Pulmonary artery endothelial cell (primary cell): Measurements from ENCODE around the gene ASIC2. TPM values are rescaled to one million over a fixed set of nuclear protein-coding genes. Genes with fewer than 3 reads are reported as not detected.

Experiments
- DNase-seq: peaks from one replicate; pipeline ENCODE4 v3.0.0-alpha.2; 2011; ENCODE audit warnings: low read depth, low spot score
- total RNA-seq: library from RNA; depleted of rRNA; stranded (reverse); fragments of >200 nt; gene quantifications from 2 replicates; pipeline ENCODE4 v1.2.3, GENCODE V29; 2014

The ASIC2 gene
- total RNA-seq, 1 donor from 2014 or later: under 0.01 TPM

DNA sequence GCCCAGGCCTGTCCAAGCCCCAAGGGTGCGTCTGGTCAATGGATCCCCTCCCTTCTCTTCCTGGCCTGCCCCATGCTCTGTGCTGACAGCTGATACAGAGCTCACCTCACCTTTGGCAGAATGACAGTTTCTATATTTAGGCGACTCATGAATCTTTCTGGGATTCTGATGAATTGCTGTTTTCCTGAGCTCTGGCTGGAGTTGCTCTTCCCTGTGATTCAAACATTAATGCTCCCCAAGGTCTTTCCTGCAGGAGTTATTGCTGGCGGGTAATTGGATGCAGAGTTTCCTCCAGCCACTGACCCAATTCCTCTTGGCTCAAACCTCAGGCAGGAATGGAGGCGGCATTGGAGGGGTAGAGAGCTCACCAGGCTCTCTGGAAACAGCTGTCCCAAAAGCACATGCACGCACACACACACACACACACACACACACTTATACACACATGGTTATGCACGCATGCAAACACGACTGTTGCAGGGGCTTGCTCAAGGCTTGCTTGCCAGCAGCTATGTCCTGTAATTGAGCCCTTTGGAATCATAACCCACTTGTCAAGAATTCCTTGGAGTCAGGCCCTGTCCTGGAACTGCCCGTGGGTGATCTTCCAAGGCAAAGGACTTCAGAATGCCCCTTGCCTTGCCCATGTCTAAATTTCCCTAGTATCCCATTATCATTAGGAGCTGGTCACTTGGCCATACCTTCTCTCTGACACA, 128.8 kb downstream of the ASIC2 start:
- no peak for DNase-seq

DNA sequence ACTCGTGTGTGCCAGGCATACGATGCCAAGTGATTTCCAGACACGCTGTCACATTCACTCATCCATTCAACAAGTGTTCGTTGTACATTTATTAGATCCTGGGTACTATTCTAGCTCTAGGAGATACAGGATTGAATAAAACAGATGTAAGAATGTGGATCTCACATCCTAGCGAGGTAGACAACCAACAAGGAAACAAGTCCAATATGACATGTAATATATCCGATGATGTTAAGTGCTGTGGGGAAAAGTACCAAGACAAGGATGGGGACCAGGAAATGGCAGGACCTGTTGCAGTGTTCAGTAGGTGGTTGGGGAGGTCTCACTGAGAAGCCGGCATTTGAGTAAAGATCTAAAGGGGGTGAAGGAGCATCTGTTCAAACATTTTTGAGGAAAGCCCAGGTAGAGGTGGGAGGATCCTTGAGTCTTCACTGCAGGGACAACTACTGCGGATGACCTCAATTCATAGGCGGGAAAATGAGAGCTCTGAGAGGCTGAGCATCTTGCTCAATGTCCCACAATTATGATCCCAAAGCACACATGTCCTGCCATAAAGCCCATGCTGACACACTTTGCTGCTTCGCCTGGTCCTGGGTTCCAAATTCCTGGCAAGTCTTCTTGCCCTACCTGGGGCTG, 129.4 kb downstream of the ASIC2 start:
- no peak for DNase-seq

DNA sequence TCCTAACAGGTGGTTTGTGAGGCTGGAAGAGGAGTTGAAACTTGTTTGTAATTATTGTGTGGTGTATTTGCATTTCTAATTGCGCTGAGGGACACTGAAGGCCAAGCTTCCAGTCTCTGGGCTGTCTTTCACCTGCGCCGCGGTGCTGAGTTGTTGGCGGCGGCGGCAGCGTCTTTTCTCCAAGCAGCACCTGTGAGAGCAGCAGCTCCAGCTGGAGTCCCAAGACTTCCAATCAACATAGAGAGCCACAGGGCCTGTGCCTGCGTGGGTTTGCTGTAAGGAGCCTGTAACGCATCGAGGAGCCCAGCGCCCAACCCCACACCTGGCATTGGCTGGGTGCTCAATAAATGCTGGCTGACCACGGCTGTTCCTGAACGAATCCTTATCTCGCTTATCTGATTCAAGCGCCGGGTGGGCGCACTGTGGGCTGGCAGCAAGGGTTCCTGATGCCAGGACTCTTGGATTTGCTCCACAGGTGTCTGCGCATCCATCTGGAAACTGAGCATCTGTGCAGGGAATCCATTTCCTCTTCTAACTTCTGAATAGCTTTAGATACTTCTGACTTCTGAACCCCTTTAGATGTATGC, 138.1 kb downstream of the ASIC2 start:
- no peak for DNase-seq

DNA sequence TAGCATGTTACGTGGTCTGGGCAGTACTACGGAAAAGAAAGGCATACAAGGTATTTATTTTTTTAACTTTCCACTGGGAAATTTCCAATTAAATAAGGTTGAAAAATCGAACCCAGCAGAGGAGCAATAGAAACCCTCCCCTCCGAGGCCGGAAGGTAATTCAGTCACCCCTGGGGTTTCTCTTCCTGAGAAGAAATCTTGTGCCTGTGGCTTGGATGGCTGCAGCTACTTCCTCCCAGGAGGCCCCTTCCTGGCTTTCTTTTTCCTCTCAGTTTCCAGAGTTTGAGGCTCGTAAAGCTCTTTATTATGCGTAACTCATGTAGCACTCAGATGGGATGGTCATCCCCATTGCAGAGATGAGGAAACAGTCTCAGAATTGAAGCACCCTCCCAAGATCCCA, 140.3 kb downstream of the ASIC2 start:
- DNase-seq: no peak

DNA sequence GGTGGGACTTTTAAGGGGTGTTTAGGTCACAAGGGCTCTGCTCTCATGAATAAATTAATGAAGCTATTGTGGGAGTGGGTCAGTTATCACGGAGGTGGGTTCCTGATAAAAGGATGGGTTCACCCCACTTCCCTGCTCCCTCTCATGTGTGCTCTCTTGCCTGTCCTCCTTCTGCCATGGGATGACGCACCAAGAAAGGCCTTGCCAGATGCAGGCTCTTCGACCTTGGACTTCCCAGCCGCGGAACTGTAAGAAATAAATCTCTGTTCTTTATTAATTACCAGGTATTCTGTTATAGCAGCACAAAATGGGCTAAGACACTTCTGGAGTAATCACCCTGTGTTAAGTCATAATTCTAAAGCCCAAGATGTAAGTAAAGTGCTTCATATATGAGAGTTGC, 141.5 kb downstream of the ASIC2 start:
- DNase-seq: no peak

DNA sequence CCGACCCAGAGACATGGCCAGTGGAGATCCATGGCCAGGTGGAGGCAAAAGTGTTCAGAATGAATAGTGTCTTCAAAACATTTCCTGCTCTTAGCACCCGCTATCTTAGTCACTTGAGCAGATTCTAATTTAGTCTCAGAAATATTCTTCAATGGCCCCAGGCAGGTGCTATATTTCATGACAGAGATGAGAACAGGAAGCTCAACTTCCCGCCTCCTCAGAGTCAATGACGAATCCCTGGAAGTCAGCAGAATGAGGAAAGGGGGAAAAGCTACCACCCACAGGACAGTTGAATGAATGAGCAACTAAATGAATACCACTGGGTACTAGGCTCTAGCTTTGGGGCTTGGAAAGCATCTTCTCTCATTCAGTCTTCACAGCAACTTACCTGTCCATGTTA, 147.2 kb downstream of the ASIC2 start:
- DNase-seq: no peak

DNA sequence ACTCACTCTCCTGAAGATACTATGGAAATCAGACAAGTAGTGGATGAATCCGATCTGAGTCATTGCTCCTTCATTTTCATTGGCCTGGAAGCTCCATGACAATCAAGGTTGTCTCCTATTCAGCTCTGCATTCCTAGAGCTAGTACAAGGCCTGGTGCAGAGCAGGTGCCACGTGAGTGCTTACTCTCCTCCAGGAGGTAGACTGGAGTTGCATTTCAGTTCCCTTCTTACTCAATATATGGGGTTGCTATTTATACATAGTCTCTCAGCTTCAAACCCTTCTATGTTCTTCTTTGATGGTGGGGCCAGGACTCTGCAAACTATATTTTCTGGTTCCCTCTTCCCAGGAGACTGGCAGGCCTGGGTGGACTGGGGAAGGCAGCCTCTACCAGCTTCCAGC, 148.3 kb downstream of the ASIC2 start:
- no peak for DNase-seq

DNA sequence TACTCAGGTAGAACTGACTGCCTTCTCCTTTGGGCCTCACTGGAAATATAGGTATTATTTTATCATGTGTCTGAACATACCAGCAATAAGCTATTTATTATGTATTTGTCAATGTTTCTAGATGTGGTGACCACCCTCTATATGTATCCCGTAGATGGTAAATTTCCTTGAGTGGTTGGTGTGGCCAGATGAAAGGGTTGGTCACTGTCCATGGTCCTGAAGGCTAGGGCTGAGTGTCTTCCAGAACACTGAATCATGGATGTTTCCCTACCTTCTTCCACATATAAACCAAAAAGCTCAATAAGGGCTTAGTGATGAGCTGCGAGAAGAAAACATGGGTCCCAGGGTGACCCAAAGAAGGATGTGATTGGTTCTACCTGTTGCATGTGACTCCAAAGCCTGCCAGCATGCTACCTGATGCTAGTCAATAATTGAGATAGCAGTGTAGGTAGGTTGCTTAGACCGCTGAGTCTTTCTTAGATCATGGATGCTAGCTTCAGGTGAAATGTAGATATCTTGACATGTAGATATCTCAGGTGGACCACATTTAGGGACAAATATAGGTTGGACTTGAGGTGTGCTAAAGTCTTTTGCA, 150.3 kb downstream of the ASIC2 start:
- no peak for DNase-seq

DNA sequence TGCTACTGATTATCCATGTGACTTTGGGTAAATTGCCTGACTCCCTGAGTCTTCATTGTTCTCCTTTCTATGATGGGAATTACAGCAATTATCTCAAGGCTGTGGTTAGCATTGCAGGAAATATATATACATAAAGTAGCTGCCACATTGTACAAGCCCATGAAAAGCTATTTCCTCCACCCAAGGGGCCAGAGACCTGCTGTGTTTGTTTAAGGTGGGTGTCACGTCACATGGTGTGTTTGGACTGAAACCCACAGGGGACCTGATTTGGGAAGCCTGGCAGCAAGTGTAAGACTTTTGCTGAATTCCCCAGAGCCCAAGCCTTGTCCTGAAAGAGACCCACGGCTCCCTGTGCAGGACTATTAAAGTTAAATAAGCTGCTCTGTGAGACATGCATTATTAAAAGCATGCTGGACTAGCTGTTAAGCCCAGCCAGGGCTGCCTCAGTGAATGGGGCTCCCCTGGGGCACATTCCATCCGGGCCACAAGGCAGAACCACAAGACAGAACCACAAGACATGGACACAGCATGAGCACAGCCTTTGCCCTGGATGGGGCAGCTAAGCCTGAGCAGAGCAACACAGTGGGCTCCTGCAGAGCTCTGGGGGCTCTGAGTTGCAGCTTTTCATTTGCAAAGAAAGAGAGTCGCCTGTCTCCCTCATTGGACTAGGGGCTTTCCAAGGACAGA, 152.5 kb downstream of the ASIC2 start:
- no peak for DNase-seq

DNA sequence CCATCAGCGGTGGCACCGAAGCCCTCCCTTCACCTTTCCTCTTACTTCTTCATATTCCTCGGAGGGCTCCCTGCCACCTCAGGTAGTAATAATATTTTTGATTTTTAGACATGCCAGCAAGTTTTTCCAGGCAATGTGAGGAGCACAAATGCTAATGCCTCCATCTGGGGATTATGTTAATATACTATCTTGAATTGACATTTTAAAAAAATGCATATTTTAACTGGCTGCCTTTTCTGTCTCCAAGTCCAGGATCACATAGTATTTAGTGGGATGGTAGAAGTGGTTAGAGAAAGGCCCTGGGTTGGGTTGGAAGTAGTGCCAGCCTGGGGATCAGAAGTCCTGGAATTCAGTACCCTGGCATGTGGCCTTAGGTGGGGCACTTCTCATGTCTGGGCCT, 154.5 kb downstream of the ASIC2 start:
- DNase-seq: no peak

DNA sequence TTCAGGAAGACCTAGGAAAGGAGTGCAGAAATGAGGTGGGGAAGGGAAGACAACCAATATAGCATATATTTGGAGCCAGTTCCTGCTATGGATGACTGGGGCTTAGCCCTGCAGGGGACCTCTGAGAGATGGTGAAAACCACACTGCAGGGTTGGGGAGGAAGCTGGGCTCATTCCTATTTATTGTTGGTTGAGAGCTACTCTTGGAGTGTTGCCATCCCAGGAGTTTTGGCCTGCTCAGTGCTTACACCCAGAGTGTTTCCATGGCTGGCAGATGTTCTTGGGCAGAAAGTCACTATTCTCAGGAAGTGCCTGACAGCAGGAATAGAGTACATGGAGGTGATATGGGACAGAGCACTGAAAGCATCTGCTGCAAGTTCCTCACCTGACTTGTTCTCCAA, 155.7 kb downstream of the ASIC2 start:
- no peak for DNase-seq

DNA sequence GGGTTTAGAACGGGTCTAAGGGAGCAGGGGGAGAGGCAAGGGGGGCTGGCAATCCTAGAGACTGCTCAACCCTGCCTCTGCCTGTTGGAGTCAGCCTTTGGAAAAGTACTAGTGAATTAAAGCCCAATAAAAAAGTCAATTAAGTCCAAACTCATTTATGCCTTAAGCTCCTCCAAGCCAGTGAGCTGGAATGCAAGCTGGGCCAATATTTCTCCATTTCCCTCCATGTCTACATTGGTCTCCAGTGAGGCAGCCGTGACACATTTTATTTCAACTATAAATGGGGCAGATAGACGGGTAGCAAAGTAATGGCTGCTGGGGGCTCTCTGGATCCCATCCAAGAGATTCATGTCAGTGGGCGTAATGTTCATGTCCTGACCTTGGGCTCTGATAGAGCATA, 157.4 kb downstream of the ASIC2 start:
- DNase-seq: no peak

DNA sequence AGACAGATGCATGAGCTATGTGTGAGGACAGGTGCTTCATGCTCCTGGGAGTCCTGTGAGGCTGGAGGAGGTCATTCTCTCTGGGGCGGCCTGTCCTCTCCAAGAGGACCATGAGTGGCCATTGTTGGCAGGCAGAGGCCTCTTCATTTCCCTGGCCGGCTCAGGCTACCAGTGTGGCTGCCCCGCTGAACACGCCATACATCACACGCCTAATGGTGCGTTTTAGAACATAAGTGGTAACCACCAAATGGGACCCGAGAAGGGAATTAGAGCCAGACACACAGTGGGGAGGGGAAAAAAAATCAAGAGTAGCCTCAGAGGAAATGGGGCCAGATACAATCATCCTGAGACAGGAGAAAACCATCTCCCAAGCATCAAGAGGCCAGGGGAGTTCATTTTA, 161.5 kb downstream of the ASIC2 start:
- no peak for DNase-seq

DNA sequence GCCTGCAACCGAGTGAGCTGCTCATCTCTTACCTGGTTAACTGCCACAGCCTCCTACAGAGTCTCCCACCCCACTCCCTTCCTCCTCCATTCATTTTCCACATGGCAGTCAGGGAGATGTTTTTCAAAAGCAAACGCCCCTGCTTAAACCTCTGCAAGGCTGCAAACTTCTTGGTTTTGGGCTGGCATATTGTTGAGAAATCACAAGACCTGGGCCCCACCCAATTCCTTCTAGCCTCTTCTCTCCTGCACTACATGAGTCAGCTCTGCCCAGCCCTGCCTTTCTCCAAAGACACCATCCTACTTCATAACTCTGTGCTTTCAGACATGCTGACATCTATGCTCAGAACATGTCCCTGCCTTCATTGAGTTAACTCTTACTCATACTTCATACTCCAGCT, 165.4 kb downstream of the ASIC2 start:
- no peak for DNase-seq

DNA sequence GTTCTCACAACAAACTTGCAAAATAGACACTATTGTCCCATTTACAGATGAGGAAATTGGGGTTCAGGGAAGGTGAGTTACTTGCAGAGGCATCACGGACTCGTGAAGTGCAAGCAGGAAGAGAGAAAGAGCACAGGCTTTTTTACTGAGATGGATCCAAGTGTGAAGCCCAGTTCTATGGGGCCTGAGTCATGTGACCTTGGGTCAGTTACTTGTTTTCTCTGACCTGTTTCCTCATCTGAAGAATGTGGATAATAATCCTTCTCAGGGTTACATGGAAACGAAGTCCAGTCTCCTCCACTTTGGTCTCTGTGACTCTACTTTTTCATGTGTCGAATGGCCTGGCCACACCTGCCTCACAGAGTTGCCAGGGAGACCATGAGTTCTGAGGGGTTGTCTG, 167.0 kb downstream of the ASIC2 start:
- no peak for DNase-seq

DNA sequence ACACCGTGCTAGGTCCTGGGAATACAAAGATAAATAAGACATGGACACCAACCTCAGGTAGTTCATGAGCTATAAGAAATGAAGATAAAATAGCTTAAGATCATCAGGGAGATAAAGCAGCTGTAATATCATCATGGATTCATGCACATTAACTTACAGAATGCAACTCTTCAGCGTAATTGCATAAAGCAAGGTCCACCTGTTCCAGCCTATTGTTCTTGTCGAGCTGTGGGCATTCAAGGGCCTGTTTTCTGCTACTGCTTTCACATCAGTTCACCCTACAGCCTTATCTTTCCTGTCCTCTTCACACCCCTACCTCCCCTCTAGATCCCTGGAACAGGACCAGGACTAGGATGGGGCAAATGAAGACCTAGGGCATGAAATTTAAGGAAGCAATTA, 167.5 kb downstream of the ASIC2 start:
- no peak for DNase-seq

DNA sequence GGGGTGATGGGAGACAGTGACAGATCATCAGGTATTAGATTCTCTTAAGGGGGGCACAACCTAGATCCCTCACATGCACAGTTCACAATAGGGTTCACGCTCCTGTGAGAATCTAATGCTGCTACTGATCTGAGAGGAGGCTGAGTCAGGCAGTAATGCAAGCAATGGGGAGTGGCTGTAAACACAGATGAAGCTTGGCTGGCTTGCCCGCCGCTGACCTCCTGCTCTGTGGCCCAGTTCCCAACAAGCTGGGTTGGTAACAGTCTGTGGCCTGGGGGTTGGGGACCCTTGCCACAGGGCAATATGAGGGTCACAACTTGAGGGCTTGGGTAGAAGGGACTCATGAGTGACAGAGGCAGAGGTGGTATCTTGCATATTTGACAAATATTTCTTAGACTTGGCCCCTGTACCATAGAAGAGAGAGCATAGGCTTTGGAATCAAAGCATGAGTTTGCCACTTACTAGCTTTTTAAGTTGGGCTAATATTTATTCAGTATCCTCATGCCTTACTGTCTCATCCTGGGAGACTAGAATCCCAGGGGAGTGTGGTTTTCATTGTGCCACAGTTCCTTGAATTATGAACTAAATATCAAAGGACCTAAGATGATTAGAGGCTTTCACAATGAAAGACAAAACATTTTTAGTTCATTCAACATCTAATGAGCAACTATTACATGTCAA, 168.1 kb downstream of the ASIC2 start:
- no peak for DNase-seq

DNA sequence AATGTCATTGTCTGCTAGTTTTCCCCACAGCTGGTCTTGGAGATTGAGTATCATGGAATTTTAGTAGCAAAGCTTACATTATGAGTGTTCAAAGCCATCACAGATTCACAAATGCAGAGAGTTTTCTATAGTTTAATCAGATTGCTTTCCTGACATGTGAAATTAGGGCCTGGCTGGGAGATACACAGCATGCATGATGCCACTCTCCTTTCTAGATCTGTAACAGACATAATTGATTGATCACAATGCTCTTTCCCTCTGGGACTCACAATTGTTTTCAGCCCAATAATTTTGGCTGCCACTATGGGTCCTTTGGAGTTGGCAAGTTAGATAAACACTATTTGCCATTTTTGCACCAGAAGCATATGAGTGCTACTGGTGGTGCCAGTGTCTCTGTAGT, 168.9 kb downstream of the ASIC2 start:
- no peak for DNase-seq

DNA sequence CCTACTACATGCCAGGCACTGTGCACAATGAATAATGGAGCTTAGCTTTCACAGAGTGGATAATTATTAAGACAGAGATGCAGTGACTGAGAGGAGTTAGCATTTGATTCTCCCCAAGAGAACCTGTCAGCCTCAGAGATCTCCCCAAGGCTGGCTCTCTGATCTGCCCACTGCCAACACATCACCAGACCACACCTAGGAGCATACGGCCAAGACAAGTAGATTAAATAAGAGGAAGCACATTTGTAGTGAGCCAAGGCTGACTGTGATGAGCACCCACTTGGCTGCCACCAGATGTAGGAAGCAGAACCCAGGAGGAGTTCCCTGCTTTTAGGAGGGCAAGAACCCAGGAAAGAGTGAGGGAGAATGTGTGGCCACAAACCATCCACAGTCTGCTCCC, 171.3 kb downstream of the ASIC2 start:
- no peak for DNase-seq

DNA sequence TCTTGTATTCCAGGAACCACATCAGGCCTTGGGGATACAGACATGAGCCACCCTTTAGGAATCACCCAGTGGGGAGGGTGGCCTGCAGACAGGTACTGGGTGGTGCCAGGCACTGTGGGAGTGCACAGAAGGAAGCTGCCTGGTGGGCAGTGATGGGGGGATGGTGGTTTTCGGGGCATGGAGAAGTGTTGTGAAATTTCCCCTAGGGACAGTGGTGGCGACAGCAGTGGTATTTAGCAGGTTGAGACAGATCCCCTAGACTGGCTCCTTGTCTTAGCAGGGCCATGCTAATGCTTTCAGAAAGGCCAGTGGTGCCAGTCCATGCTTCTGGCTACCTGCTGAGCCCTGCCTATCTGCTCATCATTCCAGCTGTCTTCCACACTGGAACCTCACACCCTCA, 171.8 kb downstream of the ASIC2 start:
- no peak for DNase-seq

DNA sequence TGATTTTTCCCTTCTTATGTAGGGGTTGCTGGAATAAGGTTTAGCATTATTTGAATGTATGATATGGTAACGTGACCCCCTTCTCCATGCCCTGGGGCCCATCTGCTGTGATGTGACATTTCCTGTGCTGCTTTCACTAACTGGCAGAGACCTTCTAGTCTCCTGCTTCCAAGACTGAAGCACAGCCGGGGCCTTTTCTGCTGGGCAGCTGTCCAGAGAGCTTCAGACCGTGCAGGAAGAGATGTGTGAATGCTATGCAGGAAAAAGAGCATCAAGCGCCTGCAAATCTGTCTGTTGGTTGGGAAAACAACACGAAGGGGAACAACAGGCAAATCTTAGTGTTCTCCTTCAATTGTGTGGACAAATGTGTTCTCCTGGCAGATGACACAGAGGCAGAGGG, 173.0 kb downstream of the ASIC2 start:
- DNase-seq: no peak
